Muscle layer of colon (tissue), 2 donors: Measurements from ENCODE around the gene AFG3L2.

Experiments used
- H3K27ac ChIP-seq: one replicate; pipeline ENCODE4 v1.7.0; 2013; ENCODE audit warnings: low read depth, mild to moderate bottlenecking, low read length, moderate library complexity
- H3K27me3 ChIP-seq, 2 donors: one replicate each; pipeline ENCODE4 v1.7.0; 2013; ENCODE audit warnings: low read length in 2 of 2, mild to moderate bottlenecking in 2 of 2; ENCODE audit not compliant: insufficient read depth in 2 of 2, control insufficient read depth in 1 of 2
- H3K36me3 ChIP-seq: one replicate; pipeline ENCODE4 v1.7.0; 2013; ENCODE audit warnings: mild to moderate bottlenecking, low read length; ENCODE audit not compliant: insufficient read depth
- H3K4me1 ChIP-seq: one replicate; pipeline ENCODE4 v1.7.0; 2013; ENCODE audit warnings: mild to moderate bottlenecking, low read length; ENCODE audit not compliant: insufficient read depth
- H3K4me3 ChIP-seq, 2 donors: one replicate each; pipeline ENCODE4 v1.7.0; 2013; ENCODE audit warnings: low read length in 2 of 2, low read depth in 1 of 2, mild to moderate bottlenecking in 1 of 2, moderate library complexity in 1 of 2
- H3K9ac ChIP-seq: one replicate; pipeline ENCODE4 v1.7.0; 2013; ENCODE audit warnings: low read length
- H3K9me3 ChIP-seq: one replicate; pipeline ENCODE4 v1.7.0; 2013; ENCODE audit warnings: mild to moderate bottlenecking, low read length
- donor health status: abdominal sarcoma.
- donor health status: Adenocarcinoma of cecum.

AFG3L2 gene

GRCh38 chr18:12347895-12348294 lies 29.1 kb downstream of the AFG3L2 start:
- Histone ChIP-seq H3K36me3 (peaks cover 82% of the 10 kb centered on the region), H3K4me1 (no peaks in the 10 kb centered on the region), H3K9ac (no peak overlapping the region), H3K9me3 (no peaks in the 10 kb centered on the region), H3K27ac (no peak overlapping the region), H3K4me3 (no peak overlapping the region), H3K27me3 (no peaks in the 10 kb centered on the region)

DNA sequence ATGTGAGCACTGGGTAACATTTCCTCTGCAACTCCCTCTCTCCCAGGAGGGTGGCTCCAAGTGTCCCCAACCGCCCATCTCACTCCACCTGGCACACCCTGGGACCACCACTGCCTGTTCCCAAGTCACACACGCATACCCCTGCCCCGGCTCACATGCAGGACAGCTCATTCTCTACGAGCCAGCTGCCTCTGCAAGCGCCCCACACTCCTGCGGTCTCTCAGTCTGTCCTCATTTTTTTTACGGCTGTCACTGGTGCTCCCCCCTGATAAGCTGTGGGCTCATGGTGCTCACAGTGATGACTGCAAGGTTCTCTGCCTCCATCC lies 30.8 kb downstream of the AFG3L2 start:
- H3K36me3 ChIP-seq = peaks cover 85% of the 10 kb centered on the region
- no peaks in the 10 kb centered on the region for H3K4me1 ChIP-seq
- no peak overlapping the region for H3K9ac ChIP-seq
- H3K27me3 ChIP-seq = no peaks in the 10 kb centered on the region
- H3K27ac ChIP-seq = no peak overlapping the region
- H3K4me3 ChIP-seq = no peak overlapping the region
- no peaks in the 10 kb centered on the region for H3K9me3 ChIP-seq

DNA sequence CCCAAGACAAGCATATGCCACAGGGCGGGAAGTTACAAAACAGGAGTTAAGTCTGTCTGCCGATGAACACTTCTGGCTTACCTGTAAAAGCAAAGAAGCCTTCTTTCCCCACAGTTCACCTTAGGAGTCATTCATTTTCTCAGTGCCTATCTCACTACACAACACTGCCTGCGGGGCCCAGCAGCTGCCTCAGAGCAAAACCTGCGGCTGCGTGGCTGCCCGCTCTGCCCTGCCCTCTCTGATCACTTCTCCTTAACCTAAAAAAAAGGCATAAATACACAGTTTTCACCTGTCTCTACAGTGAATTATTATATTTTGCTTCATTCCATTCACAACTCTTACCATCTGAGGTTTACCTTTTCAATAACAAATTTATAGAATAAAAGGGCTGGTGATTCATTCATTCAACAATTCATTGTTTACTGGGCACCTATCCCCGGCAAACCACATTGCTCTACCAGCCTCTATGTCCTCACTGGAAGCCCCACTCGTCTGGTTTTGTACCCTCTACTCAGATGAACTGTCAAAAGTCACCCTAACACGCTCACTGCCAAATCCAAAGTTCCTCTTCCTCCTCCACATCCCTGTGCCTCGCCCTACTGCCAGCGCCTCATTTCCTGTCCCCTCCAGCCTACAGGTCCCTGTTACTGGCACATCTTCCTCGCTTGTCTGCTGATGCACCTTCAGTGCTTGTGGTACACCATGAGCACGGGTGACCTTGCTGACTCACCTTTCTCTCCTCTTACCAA lies 31.4 kb downstream of the AFG3L2 start:
- Histone ChIP-seq H3K36me3 (peaks cover 84% of the 10 kb centered on the region), H3K27me3 (no peaks in the 10 kb centered on the region), H3K9ac (no peak overlapping the region), H3K4me1 (no peaks in the 10 kb centered on the region), H3K9me3 (no peaks in the 10 kb centered on the region), H3K4me3 (no peak overlapping the region), H3K27ac (no peak overlapping the region)

- Histone ChIP-seq H3K36me3 (peaks cover 64% of the 10 kb centered on the region), H3K4me1 (no peaks in the 10 kb centered on the region), H3K4me3 (no peak overlapping the region), H3K9me3 (no peaks in the 10 kb centered on the region), H3K27ac (no peak overlapping the region), H3K27me3 (no peaks in the 10 kb centered on the region), H3K9ac (no peak overlapping the region)
These were observed 34.4 kb downstream of the AFG3L2 start for GRCh38 chr18:12342661-12343060.

DNA sequence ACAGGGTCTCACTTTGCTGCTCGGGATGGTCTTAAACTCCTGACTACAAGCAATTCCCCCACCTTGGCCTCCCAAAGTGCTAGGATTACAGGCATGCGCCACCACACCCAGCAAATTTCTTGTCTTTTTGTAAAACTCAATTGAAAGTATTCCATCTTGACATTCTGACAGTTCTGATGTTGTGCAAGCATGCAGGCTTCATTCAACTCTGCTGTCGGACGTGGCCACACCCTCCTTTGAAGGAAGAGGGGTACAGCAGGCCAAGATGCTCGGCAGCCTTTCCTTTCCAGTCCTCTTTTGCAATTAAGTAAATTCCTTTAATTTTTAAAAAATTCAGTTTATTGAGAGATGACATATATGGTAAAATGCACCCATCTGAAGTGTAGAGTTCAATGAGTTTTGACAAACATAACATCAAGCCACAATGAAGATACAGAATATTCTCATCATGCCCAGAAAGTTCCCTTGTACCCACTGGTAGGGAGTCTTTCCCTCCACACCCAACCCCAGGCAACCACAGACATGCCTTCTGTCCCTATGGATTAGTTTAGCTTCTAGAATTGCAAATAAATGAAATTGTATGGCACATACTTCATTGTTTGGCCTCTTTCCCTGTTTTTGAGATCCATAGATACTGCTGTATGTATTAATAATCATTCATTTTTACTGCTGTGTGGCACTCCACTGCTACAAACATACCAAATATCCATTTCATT lies 35.9 kb downstream of the AFG3L2 start:
- H3K9me3 ChIP-seq = no peaks in the 10 kb centered on the region
- no peaks in the 10 kb centered on the region for H3K27me3 ChIP-seq
- peaks cover 53% of the 10 kb centered on the region for H3K36me3 ChIP-seq
- no peak overlapping the region for H3K27ac ChIP-seq
- peaks cover 4% of the 10 kb centered on the region for H3K4me1 ChIP-seq
- no peak overlapping the region for H3K4me3 ChIP-seq
- no peak overlapping the region for H3K9ac ChIP-seq

- Histone ChIP-seq H3K27me3 (no peaks in the 10 kb centered on the region), H3K9me3 (no peaks in the 10 kb centered on the region), H3K4me1 (peaks cover 28% of the 10 kb centered on the region), H3K36me3 (peaks cover 39% of the 10 kb centered on the region), H3K4me3 (no peak overlapping the region), H3K27ac (no peak overlapping the region), H3K9ac (no peak overlapping the region)
These were observed 38.6 kb downstream of the AFG3L2 start for GRCh38 chr18:12338382-12338781.

- Histone ChIP-seq H3K9me3 (no peaks in the 10 kb centered on the region), H3K9ac (no peak overlapping the region), H3K27me3 (no peaks in the 10 kb centered on the region), H3K27ac (no peak overlapping the region), H3K4me1 (peaks cover 28% of the 10 kb centered on the region), H3K36me3 (peaks cover 24% of the 10 kb centered on the region), H3K4me3 (no peak overlapping the region)
These were observed 40.1 kb downstream of the AFG3L2 start for GRCh38 chr18:12336887-12337286.

GRCh38 chr18:12336171-12336613 lies 40.8 kb downstream of the AFG3L2 start:
- H3K9ac ChIP-seq = no peak overlapping the region
- H3K9me3 ChIP-seq = no peaks in the 10 kb centered on the region
- no peak overlapping the region for H3K4me3 ChIP-seq
- peaks cover 28% of the 10 kb centered on the region for H3K4me1 ChIP-seq
- no peak overlapping the region for H3K27ac ChIP-seq
- no peaks in the 10 kb centered on the region for H3K27me3 ChIP-seq
- H3K36me3 ChIP-seq = peaks cover 20% of the 10 kb centered on the region

- H3K27me3 ChIP-seq = no peaks in the 10 kb centered on the region
- peaks cover 14% of the 10 kb centered on the region for H3K36me3 ChIP-seq
- peaks cover 28% of the 10 kb centered on the region for H3K4me1 ChIP-seq
- no peak overlapping the region for H3K9ac ChIP-seq
- H3K9me3 ChIP-seq = no peaks in the 10 kb centered on the region
- H3K4me3 ChIP-seq = no peak overlapping the region
- H3K27ac ChIP-seq = peak overlapping the region; percentile 45
These were observed 41.5 kb downstream of the AFG3L2 start for GRCh38 chr18:12335503-12335902.

- Histone ChIP-seq H3K4me3 (no peak overlapping the region), H3K9ac (no peak overlapping the region), H3K36me3 (peaks cover 14% of the 10 kb centered on the region), H3K9me3 (no peaks in the 10 kb centered on the region), H3K27me3 (no peaks in the 10 kb centered on the region), H3K27ac (peak overlapping the region; percentile 45), H3K4me1 (peaks cover 28% of the 10 kb centered on the region)
These were observed 42.2 kb downstream of the AFG3L2 start for GRCh38 chr18:12334863-12335262.

- Histone ChIP-seq H3K9ac (no peak overlapping the region), H3K4me1 (peaks cover 28% of the 10 kb centered on the region), H3K27ac (peak overlapping the region; percentile 36), H3K4me3 (no peak overlapping the region), H3K36me3 (peaks cover 17% of the 10 kb centered on the region), H3K9me3 (no peaks in the 10 kb centered on the region), H3K27me3 (no peaks in the 10 kb centered on the region)
These were observed 42.6 kb downstream of the AFG3L2 start for GRCh38 chr18:12334366-12334808.
